GM21360 (cell line): Measurements from ENCODE around the gene RCBTB2.
A peak's percentile ranks its signal among the peaks of the same experiment; 100 is the strongest.

Experiments used
- ATAC-seq: cut with Tn5 transposase; IDR thresholded peaks from one replicate; pipeline ENCODE4 v1.9.1; 2021; ENCODE audit warnings: mild to moderate bottlenecking, moderate library complexity; ENCODE audit not compliant: unreplicated experiment

The RCBTB2 gene

DNA sequence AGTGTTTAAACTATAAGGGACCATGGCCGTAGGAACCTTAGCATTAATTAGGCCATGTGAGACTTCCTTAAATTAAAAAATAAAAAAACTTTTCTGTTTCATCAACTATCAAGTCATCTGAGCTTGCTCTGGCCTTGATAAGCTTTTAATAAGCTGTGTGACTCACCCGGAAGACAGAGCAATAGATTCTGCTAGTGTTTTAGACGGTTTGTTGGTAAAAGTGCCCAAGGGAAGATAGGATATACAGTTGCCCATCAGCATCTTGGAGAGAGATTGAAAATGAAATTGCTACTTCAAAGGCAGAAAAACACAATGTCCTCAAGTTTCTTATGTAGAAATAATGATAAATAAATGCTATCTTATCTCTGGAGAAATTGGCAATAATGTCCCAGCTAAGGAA is 31.2 kb upstream of the RCBTB2 start:
- no peak for ATAC-seq

DNA sequence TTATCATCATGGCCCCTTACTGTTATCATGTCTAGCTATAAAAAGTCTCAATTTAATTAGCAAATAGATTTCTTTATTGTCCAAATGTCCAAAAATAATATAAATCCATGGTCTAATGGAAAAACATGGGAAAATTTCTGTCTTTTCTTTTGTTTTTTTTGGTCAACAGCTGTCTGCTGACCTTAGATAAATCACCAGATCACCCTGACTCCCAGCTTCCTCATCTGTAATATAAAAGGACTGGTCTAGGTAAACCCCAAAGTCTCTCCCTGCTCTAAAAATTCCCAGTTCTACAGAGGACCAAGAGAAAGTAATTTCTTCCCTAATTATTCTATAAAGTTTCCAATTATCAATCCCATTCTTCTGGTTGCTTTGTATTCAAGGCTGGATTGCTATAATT is 30.7 kb upstream of the RCBTB2 start:
- no peak for ATAC-seq

DNA sequence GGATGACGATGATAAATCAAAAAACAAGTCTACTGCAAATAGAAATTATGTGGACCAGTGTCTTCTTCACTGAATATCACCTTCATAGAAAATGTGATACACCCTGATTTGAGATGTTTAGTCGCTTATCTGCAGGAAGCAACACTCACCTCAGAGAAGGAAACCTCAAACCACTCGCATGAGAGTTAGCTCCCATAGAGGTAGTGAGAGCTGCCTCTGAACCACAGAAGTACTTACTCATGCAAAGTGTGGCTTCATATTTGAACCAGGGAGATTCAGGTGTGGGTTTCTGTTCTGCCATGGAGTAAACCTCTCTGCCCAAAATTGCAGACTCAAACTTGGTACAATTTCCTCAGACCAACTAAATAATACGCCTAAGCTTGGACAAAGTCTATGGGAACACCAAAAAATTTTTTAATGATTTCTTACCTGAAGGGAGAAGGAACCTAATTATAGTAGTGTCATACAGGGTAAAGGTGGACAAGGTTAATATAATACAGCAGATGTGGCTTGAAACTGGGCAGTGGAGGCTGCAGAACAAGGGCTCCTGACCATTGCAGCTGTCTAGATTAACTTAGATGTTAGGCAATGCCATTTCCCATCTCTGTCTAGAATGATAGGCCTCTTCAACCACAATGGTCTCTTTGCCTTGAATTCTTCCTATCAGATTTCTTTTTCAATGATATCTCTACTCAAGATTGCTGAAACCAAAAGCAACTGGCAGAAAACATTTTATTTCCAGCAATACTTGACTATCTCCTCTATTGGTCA is 29.6 kb upstream of the RCBTB2 start:
- ATAC-seq: peak; percentile 99

DNA sequence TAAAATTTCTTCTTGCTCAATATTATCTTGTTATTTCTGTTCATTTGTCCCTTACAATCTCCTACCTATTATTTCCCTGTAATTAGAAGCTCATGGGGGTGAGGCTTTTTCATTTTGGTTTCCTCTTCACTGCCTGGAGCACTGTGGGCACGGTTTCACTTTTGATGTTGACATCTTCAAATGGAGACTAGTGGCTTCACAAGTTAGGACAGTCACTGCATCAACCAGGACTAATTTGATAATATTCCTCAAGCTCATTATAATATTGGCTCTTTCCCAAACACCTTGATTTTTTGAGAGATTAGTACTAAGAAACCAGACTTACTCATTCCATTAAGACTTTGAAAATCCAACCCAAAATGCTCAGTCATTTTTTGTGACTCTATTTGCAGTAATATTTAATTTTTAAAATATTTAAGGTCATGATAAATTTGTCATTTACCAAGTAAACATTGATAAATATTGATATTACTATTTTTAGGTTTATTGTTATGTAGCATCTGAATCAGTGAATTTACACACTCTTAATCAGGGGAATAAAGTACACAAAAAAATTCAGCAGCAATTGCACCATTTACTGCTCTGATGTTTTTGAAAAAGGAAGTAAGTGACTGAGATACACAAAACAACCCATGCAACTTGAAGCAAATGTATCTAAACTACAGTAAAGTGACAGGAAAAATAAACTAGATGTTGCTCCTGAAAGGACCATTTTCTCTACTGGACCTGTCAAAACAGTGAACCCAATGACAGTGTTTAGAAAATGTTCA is 28.8 kb upstream of the RCBTB2 start:
- ATAC-seq: peak; percentile 39

DNA sequence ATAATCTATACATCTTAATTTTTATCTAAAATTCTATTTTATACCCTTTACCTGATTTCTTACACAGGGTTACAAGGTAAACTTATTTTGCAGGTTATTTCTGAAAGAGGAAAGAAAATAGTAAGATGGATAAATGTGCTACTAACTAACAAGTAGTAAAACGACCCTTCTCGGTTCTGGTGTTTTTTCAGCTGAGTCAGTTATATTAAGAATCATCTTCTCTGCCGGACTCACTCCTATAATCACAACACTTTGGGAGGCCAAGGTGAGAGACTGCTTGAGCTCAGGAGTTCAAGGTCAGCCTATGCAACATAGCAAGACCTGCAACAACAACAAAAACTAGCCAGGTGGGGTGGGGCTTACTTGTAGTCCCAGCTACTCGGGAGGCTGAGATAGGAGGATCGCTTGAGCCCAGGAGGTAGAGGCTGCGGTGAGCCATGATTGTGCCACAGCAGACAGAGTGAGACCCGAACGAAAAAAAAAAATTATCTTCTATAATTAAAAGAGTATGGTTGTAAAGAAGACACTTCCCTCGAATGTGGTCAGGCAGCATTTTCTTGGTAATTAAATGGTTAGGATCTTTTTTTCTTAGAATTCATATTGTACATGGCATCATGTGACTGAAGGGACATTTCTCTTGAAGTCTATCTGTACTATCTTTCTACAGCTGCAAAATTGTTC is 27.9 kb upstream of the RCBTB2 start:
- ATAC-seq: no peak

DNA sequence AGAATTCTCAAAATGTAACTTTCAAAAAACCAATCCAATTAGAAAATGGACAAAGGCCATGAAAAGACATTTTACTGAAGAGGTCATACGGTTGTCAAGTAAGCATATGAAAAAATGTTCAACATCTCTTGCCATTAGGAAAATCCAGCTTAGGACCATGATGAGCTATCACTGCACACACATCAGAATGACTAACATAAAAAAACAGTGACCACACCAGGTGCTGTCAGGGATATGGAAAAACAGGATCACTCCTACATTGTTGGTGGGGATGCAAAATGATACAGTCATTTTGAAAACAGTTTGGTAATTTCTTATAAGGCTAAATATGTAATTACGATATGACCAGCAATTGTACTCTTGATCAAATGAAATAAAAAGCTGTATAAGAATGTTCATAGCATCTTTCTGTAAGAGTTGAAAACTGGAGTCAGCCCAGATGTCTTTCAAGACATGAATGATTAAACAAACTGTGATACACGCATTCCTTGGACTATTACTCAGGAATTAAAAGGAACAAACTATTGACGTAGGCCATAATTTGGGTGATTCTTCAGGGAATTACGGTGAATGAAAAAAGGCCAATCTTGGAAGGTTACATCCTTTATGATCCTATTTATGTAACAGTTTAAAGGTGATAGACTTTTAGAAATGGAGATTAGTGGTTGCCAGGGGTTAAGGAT is 26.9 kb upstream of the RCBTB2 start:
- ATAC-seq: no peak

DNA sequence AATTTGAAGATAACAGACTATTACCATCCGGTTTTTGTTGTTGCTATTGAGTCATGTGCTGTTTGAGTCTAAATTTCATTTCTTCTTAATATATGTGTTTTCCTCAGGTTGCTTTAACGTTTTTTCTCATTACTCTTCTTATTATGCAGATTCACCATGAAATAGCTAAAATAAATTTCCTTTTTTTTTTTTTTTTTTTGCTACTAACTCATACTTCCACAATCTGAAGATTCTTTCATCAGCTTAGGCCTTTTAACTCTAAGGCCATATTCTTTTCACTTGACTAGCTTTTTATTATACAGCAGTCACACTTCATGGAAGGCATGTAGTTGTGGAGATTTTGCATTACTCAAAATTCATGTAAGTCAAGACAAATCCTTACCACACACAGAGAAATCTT is 23.9 kb upstream of the RCBTB2 start:
- no peak for ATAC-seq

DNA sequence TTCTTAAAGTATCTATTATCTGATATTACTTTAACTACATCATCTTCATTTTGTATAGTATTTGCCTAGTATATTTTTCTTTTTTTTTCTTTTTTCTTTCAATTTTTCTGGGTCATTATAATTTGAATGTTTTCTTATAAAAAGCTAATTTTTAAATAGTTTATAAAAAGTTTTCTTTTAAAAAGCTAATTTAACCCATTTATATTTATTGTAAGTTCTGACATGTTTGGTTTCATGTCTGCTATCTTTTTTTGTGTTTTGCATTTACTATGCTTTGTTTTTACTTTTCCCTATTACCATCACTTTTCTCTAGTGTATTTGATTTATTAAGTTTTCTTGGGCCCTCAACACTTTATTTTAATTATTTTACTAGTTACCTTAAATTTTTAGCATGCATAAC is 22.6 kb upstream of the RCBTB2 start:
- ATAC-seq: no peak

DNA sequence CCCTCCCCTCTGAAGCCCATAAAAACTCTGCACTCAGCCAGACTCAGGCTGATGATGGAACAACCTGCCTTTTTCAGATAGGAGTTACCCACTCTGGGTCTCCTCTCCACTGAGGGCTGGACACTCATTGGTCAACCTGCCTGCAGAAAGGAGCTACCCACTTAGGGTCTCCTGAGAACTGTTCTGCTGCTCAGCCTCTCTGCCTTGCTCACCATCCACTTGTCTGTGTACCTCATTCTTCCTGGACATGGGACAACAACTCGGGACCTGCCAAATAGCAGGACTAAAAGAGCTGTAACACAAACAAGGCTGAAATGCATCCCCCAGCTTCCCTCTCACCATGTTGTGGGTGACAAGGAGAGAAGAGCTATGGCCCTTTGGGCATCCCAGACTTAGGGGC is 18.4 kb upstream of the RCBTB2 start:
- ATAC-seq: no peak

DNA sequence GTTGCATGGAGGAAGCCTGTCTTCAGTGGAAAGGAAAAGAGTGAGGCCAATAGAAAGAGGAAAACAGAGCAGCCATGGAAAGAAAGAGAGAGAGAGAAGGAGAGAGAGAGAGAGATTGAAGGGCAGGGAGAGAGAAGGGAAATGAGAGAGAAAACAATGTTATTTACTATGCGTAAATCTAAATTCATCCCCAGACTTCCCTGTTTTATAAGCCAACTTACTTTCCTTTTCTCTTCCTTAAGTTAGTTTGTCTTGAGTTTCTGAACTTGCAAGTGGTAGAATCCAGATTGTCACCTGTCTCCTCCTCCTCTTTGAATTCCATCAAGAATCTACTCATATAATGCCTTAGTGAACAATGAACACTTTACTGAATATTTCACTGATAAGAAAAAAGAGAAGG is 16.8 kb upstream of the RCBTB2 start:
- no peak for ATAC-seq

DNA sequence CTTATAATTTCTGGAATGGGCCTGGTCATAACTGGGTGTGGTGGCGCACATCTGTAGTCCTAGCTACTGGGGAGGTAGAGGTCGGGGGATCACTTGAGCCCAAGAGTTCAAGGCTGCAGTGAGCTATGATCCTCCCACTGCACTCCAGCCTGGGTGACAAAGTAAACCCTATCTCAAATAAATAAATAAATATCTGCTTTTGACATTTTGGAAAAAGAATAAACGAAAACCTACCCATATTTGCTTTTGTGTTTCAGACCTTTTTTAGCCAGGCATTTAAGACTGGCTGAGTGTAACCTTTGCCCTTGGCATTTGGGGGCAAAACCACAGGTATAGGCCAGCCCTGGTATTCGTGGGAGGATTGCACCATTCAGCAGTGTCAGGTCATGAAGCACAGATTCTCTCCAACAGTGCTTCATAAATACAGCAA is 14.8 kb upstream of the RCBTB2 start:
- ATAC-seq: no peak

DNA sequence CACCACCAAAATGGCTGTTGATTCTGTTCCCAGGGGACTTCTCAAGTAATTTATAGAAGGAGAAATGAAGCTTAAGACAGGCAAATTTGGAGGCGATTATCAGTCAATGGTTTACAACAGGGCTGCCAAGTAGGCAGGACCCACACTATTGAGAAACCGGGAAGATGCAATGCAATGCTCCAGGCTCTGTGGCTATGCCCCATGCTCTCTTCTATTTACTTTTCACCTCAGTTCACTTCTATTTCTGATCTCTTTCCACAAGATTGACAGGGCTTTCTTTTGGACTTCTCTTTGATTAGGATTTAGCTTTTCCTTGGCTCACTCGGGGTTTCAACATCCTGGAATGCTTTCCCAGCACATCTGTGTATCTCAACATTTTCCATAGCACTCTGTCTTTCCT is 12.7 kb upstream of the RCBTB2 start:
- no peak for ATAC-seq

DNA sequence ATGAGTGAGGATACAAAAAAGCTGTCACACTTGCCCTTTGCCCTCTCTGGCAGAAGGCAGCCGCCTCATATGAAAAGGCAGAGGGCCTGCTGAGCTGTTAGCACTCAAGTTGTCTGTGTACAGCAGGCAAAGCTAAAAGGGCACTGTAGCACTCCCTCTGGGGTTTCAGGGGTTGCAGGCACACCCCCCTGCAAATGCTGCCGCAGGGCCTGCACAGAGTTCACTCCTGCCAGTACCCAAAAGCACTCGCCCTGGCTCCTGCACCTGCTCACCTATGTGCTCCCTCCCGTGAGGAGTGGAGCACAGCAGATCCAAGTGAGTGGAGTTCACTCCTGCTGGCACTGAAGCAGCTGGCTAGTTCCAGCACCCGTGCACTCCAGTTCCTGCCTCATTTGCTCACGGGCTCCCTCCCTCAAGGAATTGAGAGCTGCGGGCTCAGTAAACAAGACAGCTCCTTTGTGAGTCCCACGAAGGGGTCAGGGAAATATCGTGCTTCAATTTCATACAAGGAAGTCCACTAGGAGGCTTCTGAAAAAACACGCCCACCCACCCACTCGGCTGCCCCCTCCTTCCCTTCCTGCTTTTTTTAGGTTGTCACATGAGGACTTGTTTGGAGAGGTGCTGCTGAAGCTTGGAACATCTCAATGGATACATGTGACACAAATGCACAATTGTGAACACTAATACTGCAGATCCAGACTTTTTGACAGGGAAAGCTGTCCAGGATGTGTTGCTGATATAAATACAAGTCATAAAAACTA is 9.9 kb upstream of the RCBTB2 start:
- ATAC-seq: no peak

DNA sequence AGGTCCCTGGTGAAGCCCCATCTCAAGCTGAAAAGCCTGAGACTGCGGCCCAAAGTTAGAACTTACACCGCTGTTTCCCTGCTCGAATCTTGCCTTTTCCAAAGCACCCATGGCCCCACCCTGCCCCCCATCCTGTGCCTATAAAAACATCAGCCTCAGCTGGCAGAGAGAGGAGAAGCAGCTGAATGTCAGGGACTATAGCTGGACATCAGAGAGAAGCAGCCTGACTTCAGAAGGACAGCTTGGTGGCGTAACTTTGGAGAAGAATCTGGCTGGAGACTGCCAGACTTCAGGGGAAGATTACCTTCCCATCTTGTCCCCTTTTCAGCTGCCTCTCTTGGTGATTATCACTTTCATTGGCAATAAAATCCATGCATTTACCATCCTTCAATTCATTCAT is 9.3 kb upstream of the RCBTB2 start:
- no peak for ATAC-seq

DNA sequence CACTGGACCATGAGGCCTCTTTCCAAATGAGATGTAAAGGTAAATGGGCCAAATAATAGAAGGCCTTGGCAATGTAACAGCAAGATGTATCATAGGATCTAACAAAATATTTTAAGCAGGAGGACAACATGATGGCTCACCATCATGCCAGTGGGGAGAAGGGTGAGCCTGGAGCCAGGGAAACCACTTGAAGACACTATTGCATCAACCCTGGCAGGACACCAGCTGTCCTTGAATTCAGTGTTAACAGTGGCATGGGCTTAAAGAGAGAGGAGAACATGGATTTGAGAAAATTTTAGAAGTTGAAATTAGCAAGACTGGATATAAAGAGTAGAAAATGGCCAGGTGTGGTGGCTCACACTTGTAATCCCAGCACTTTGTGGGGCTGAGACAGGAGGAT is 6.7 kb upstream of the RCBTB2 start:
- no peak for ATAC-seq

DNA sequence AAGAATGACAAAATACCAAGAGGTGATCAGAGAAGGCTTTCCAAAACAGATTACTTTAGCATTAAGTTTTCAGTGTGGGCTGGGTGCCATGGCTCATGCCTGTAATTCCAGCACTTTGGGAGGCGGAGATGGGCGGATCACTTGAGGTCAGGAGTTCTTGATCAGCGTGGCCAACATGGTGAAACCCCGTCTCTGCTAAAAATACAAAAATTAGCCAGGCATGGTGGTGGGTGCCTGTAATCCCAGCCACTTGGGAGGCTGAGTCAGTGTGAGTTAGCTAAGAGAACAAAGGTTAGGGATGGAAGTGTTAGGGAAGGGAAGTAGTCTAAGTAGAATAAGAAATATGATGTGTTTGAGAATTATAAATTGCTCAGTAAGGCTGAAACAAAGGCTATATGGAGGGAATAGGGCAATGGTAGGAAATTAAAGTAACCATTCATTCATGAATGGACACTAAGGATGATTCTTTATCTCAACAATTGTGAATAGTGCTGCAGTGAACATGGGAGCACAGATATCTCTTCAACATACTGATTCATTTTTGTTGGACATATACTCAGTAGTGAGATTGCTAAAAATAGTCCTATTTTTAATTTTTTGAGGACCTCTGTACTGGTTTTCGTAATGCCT is 3.9 kb upstream of the RCBTB2 start:
- no peak for ATAC-seq

DNA sequence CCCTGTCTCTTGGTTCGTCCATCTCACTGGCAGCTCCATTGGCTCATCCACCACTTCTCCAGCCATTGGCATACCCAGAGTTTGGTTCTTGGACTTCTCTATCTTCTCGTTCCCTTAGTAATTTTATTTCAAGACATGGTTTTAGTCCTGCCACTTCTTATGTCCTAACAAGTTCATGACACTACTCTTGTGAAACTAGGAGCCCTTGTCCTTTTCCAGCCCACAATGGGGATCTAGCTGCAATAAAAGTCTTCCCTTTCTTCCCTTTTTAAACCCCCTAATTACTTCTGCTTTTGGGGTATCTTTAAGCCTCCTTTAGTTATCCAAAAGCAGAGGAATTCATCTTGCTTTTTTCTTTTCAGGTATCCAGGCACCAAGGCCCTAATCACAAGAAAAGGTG is 2.9 kb upstream of the RCBTB2 start:
- no peak for ATAC-seq

DNA sequence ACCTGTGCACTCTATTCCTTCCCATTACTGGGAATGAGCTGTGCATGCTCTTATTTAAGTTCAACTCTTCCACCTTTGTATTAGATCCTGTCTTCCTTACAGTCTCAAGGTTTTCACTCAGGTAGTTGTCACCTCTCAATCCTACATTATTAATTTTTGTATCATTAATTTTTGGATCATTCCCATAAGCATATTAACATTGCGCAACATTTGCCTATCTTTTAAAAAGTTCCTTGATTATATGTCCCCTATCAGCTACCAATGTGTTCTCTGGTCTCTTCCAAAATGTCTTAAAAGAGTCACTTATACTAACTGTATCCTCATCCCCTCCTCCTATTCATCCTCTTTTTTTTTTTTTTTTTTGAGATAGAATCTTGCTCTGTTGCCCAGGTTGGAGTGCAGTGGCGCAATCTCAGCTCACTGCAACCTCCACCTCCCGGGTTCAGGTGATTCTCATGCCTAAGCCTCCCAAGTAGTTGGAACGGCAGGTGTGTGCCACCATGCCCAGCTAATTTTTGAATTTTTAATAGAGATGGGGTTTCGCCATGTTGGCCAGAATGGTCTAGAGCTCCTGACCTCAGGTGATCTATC is 2.1 kb upstream of the RCBTB2 start:
- ATAC-seq: no peak

DNA sequence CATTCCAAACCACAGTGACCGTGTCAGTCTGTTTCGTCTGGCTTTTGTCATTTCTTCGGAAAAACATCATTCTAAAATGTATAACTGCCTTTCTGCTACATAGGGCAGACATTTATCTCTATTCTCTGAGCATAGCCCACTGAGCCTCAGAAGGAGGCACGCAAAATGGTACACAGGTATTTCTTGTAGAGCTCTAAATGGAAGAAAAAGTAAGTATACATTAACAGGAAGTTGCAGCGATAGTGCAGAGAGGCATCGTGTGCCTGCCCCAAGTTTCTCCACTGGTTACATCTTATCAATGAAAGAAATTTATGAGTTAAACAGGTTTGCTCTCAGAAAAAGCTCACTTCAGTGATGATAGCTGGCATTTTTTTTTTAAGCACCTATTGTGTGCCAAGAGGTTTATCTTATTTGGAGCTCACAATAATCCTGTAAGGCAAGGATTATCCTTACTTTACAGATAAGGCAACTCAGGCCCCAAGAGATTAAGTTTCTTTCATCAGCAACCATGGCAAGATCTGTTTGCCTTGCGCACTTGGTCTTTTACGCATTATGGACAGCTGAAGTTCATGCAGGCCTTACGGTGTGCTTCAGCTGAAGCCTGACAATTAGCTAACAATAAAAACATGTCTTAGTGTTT is 1.2 kb upstream of the RCBTB2 start:
- ATAC-seq: no peak

DNA sequence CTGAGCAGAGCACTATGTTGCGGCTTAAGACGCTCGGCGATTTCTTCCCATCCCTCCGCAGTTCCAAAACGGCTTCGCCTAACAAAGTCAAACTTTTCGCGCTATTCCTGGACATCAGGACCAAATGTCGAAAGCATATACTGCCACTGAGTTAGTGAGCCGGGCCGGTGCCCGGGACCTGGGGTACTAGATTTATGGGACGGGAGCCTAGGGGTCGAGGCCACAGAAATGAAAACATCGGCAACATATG is 699 bp downstream of the RCBTB2 start:
- ATAC-seq: peak; percentile 1
